DMS53 treated with DMSO at 0.1 percent for 48 hours (cell line): ENCODE measurements around the gene XAF1.
"Not testable (repeated sequence)": the region's sequence is repeated elsewhere in the genome, so short reads cannot be mapped to it uniquely, and the experiment has no call there.

Experiments
- DNase-seq: peaks from one replicate; lab custom pipeline; 2025; ENCODE audit not compliant: unreplicated experiment; lab: John Stamatoyannopoulos, UW

The XAF1 gene

DNA sequence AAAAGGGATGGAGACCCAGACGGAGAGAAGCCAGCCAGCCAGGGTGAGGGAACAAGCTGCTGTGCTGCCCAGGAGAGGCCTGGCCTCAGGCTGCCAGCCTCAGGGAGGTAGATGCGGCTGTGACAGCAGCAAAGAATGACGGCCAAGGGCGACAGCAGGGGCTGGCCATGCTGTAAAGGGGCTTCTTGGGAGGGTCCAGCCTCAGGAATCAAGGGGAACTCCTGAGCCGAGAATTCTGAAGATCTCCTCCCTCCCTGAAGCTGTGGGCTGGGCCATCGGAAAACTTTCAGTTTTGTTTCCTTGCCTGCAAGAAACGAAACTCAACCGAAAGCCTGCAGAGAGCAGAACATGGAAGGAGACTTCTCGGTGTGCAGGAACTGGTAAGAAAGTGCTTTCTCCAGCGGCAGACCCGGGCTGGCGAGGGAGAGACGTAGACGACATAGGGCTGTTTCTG is at the start of gene XAF1:
TSS of gene XAF1 (plus strand) at position 316 of the 454 bp plus-strand sequence. CDS start at position 349, 33 bp downstream.
- DNase-seq = no peak

DNA sequence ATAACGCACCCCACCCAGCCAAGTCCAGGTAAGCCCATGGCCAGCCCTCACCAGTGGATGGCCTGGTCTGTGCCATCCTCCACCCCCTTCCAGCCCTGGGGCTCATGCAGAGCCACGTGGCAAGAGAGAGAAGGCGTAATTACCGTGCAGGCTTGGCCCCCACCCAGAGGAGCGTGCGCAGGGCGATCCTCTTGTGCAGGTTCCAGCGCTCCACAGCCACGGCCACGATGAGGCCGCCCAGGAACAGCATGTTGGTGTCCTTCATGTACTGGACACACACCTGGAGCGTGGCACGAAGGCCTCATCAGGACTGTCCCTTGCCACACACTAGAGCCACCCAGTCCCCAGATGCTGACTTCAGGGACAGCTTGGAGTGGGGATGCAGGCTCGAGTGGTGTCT is 49.3 kb upstream of the XAF1 start:
- no peak for DNase-seq

- no peak for DNase-seq
Measured at GRCh38 chr17:6706996-6707395, 48.9 kb upstream of the XAF1 start.

DNA sequence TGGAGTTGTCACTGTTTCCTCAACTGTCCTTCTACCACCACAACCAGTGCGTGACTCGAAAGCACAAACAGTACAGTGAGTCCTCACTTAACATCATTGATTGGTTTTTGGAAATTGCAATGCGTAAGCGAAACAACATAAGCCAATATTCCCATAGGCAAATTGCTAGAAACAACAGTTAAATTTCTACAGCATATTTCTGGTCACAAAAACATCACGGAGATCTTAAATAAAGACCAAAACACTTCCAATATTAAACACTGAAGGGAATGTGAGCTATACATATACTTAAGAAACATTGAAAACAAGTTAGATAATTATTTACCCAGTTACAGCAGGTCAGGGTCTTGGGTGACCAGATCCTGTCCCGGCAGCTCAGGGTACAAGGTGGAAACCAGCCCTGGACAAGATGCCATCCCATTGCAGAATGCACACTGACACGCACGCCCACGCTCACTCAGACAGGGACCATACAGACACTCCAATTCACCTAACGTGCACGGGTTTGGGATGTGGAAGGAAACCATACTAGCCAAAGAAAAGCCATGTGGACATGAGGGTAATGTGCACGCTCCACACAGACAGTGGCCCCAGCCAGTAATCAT is 47.4 kb upstream of the XAF1 start:
- DNase-seq = no peak

DNA sequence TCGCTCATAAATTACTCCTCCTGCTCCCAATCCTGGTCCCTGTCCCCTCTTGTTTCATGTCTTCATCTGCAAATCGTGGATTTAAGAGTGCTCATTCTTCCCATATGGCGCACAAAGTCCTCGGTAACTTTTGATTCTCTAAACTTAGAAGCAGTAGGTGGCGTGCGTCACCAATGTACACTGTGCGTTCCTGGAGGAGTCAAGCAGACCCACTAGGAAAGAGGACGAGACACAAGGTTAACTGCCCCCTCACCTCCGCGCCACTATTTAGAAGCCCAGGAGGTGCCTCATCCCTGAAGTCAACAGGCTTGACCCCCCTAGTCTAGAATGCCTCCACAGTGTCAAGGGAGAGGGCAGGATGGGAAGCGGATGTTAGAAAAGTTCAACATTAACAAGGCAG is 45.5 kb upstream of the XAF1 start:
- DNase-seq = no peak

GRCh38 chr17:6711081-6711674 is 44.7 kb upstream of the XAF1 start:
- no peak for DNase-seq

DNA sequence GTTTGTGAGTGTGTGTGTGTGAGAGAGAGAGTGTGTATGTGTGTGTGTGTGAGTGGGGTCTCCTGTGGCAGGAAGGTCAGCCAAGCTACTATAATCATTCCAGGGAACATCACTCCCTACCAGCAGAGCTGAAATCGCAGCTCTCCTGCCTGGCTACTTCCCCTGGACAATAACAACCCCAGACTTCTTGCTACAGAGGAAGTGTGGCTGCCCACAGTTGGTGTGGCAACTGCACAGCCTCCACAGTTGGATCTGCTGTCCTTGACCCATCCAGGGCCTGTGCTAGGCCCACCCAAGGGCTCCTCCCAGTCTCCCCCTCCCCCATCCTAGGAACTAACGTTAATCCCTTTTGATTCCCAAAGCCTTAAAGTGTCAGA is 44.2 kb upstream of the XAF1 start:
- no peak for DNase-seq

- no peak for DNase-seq
Measured at GRCh38 chr17:6712058-6712853, 43.6 kb upstream of the XAF1 start.

GRCh38 chr17:6712854-6713129 is 43.1 kb upstream of the XAF1 start:
- DNase-seq = no peak

GRCh38 chr17:6713130-6713917 is 42.5 kb upstream of the XAF1 start, which contains the start of gene SLC13A5:
SLC13A5 (minus strand) TSS chr17:6713369; CDS start chr17:6713333, 36 bp downstream.
- no peak for DNase-seq

GRCh38 chr17:6713918-6714271 is 42.0 kb upstream of the XAF1 start:
- DNase-seq = no peak

DNA sequence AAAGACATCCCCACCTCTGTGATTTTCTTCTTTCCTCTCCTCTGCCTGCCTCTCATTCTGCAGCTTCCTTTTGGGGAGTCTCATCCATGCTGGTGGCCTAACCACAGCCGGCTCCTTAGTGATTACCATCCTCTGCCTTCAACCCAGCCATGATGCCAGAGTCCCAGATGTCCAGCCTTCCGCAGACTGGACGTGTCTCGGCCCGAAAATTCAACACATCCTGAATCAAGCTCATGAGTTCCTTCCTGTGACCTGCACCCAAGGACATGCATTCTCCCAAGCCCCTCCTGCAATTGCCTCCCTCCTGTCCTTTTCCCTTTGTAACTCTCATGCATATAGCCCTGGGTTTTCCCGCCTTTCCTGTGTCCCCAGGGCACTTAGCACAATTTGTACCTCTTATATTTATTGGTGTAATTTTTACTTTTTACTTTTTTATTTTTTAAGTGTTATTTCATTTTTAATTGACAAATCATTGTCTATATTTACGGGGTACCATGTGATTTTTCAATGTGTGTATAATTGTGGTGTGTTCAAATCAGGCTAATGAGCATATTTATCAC is 41.5 kb upstream of the XAF1 start:
- DNase-seq = no peak

GRCh38 chr17:6716736-6717135 is 39.1 kb upstream of the XAF1 start:
- no peak for DNase-seq

DNA sequence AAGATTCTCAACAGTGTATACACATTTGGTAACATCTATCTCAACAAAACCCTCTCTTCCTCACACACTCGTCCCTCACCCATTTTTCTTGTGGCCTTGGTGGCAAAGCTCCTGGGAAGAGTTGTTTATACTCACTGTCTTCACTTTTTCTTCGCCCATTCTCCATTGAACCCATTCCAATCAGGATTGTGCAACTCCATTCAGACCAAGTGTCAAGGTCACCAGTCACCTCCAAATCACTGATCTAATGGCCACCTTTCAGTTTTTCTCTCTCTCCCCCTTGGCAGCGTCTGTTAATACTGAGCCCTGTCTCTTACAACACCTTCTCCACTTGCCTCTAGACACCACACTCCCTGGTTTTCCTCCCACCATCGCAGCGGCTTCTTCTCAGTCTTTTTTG is 34.1 kb upstream of the XAF1 start:
- DNase-seq = no peak

GRCh38 chr17:6724009-6724408 is 31.8 kb upstream of the XAF1 start:
- DNase-seq = no peak

DNA sequence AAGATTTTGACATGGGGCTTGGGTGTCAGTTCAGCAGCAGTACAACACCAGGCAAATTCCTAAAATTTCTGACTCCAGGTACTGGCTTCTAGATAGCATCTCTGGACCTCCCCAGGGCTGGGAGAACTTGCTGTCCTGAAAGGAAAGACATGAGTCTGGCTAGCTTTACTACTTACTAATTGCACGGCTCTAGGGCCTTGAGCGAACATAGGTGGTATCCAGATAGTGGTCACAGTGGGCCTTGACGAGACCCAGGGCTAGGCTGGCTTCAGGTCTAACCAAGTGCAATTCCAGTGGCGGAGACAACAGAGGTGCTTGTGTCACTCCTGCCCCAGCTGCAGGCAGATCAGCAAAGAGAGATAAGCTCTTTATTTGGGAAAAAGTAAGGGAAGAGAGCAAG is 26.3 kb upstream of the XAF1 start:
- DNase-seq = no peak

DNA sequence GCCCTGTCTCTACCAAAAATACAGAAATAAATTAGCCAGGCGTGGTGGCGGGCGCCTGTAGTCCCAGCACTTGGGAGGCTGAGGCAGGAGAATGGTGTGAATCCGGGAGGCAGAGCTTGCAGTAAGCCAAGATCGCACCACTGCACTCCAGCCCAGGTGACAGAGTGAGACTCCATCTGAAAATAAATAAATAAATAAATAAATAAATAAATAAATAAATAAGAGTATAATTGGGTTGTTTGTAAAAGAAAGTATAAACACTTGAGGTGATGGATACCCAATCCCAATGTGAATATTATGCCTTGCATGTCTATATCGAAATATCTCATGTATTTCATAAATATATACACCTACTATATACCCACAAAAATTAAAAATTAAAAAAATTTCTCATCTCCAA is 9.2 kb upstream of the XAF1 start:
- not testable (repeated sequence) for DNase-seq

DNA sequence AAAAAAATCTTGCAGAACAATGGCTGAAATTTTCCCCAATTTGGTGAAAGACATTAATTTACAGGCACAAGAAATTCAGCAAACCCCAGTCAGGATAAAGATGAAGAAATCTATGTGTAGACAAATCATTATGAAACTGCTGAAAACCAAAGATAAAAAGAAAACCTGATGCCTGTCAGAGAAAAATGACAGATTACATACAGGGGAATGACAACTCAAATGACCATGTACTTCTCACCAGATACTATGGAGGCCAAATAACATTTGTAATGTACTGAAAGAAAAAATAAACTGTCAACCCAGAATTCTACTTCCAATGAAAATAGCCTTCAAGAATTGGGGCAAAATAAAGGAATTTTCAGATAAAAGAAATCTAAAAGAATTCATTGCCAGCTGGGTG is 7.2 kb upstream of the XAF1 start:
- no peak for DNase-seq

DNA sequence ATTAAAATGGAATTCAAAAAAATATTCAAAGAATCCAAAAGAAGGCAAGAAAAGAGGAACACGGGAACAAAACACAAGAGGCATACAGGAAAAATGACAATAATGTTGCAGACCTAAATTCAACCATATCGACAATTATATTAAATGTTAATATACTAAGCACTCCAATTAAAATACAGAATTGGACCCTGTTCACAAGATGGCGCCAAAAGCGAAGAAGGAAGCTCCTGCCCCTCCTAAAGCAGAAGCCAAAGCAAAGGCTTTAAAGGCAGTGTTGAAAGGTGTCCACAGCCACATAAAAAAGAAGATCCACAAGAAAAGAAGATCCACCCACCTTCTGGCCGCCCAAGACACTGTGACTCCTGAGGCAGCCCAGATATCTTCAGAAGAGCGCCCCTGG is 6.3 kb upstream of the XAF1 start:
- no peak for DNase-seq

DNA sequence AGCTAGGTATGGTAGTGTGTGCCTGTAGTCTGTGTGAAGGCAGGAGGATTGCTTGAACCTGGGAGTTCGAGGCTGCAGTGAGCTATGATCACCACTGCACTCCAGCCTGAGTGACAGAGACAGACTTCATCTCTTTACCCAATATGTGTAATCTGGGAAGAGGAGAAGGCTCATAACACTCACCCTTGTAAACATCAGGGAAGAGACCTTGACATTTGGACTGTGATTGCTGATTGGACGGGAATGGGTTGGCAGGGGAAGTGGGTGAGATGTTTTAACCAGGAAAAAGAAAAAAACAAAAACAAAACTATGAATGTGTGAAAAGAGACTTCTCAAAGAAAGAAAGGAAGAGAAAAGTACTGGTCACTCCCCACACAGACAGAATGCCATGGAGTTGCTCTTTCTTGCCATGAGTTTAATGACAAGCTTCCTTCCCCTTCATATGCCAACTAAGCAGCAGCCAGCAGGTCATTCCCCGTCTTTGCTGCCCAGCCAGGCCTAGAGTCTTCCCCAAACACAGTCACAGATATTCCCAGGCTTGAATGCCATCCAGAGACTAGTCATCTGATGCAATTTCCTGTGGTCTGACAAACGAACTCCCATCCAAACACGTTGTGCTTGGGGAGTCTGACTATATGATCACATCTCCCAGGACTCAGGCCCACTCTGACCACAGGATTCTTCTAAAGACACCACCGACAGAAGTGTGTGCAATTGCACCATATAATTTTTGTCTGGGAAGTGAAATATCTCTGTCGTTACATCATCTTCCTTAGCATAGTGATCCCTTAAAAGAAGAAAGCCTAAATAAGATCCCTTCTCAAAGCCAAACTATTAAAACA is 3.6 kb upstream of the XAF1 start:
- DNase-seq = no peak
